Measurements from ENCODE around the gene GSTM2.

GSTM2 gene

DNA sequence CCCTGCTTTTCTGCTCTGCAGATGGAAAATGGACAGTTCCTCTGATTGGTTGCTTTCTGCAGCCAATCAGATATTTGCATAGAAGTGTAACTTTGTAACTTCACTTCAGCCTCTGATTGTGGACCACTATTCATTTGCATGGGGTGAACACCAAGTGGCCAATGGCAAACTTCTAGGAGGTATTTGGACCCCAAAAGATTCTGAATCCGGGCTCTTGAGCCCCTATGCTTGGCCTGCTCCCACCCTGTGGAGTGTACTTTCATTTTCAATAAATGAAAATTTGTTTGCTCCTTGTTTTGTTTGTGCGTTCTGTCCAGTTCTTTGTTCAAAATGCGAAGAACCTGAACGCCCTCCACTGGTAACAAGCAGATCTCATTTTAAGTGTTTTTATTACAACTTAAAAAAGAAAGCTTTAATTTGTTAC lies 18.4 kb upstream of the GSTM2 start:
- TF ChIP-seq, protein P1, sequence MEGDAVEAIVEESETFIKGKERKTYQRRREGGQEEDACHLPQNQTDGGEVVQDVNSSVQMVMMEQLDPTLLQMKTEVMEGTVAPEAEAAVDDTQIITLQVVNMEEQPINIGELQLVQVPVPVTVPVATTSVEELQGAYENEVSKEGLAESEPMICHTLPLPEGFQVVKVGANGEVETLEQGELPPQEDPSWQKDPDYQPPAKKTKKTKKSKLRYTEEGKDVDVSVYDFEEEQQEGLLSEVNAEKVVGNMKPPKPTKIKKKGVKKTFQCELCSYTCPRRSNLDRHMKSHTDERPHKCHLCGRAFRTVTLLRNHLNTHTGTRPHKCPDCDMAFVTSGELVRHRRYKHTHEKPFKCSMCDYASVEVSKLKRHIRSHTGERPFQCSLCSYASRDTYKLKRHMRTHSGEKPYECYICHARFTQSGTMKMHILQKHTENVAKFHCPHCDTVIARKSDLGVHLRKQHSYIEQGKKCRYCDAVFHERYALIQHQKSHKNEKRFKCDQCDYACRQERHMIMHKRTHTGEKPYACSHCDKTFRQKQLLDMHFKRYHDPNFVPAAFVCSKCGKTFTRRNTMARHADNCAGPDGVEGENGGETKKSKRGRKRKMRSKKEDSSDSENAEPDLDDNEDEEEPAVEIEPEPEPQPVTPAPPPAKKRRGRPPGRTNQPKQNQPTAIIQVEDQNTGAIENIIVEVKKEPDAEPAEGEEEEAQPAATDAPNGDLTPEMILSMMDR (IDR thresholded peaks at IDR 0.05; ENCODE audit: low read depth, low read length), result peak; percentile 38
- peak; percentile 65 to 72 for DNase-seq (ENCODE audit: low read depth in 2 of 2)
- H3K4me3 ChIP-seq (replicated peaks in 1 of 2; ENCODE audit: low read depth in 2 of 2, low read length in 2 of 2), result peak overlapping the region in 1 of 2 donors; percentile 16

DNA sequence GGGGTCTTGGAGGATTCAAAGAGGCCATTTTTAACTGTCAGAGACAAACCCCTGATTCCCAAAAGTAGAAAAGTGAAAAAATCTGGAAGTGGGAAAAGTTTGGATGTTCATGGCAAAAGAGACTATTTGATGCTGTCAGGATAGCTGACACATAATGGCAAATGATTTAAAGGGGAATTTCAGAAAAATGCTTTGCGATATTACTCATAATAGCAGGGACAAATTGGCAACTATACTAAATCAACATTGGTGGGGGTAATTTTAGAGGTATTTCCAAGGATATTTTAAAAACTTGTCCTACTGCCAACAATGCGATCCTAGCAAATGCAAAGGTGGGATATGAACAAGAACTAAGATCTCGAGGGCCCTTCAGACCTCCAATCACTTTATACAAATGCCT lies 17.2 kb upstream of the GSTM2 start:
- DNase-seq (ENCODE audit: low read depth in 2 of 2), result peak in 1 of 2 donors; percentile 62
- TF ChIP-seq, protein P1 (IDR thresholded peaks at IDR 0.05; ENCODE audit: low read depth, low read length), result no peak
- H3K4me3 ChIP-seq (replicated peaks in 1 of 2; ENCODE audit: low read depth in 2 of 2, low read length in 2 of 2), result no peak overlapping the region

DNA sequence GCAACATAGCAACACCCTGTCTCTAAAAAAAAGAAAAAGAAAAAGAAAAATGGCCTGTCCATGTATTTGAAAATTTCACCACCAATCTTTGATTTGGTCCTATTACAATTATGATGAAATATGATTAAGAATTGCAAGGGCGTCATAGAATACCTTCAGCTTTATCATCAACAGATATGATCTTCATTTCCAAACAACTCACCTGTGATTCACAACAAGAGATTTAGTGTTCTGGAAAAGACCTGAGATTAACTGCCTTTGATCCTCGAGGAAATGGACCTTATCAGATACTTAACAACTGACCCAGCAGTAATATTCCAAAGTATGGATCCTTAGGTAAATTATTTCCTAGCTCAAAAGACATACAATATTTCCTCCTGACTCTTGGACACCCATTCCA lies 15.5 kb upstream of the GSTM2 start:
- DNase-seq (ENCODE audit: low read depth in 2 of 2), result no peak
- TF ChIP-seq, protein P1 (IDR thresholded peaks at IDR 0.05; ENCODE audit: low read depth, low read length), result no peak

DNA sequence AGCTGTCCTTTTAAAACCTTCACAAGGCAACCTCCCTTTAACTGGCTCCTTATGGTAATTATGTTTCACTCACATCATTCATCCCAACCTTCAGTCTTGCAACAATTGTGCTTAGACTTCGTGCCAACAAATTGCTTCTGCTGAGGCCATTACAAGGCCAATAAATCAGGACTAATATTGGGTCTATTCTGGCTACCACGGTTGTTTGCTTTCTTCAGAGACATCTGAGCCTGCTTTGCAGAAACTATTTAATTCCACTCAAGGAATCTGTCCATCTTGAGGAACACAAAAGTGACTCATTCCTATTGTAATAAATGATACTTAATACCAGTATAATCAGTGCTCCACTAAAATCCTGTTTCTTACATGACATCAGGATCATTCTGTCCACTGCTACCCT lies 14.6 kb upstream of the GSTM2 start:
- TF ChIP-seq, protein P1 (IDR thresholded peaks at IDR 0.05; ENCODE audit: low read depth, low read length), result no peak
- no peak for DNase-seq (ENCODE audit: low read depth in 2 of 2)
- no peak overlapping the region for H3K4me3 ChIP-seq (replicated peaks in 1 of 2; ENCODE audit: low read depth in 2 of 2, low read length in 2 of 2)

More for the DNA sequence above, 15.5 kb upstream of the GSTM2 start:
- no peak overlapping the region for H3K4me3 ChIP-seq (replicated peaks in 1 of 2; ENCODE audit: low read depth in 2 of 2, low read length in 2 of 2)

DNA sequence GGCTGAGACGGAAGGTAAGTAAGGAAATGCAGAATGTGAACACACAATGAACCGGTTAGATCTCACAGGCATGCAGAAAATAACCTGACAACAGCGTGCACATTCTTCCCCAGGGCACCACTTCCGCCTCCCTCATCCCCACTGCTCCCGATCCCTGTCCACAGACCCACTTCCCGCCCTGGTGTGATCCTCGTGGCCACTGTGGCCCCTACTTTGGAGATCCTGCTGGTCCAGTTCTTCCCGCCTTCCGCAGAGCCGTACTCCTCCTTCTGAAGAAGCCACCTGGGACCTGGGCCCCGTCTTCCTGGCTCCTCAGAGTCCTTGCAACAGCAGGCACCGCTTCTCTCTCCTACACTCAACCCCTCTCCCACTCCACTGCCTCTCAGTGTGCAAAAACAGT lies 13.3 kb upstream of the GSTM2 start:
- no peak for DNase-seq (ENCODE audit: low read depth in 2 of 2)
- TF ChIP-seq, protein P1 (IDR thresholded peaks at IDR 0.05; ENCODE audit: low read depth, low read length), result no peak
- no peak overlapping the region for H3K4me3 ChIP-seq (replicated peaks in 1 of 2; ENCODE audit: low read depth in 2 of 2, low read length in 2 of 2)

DNA sequence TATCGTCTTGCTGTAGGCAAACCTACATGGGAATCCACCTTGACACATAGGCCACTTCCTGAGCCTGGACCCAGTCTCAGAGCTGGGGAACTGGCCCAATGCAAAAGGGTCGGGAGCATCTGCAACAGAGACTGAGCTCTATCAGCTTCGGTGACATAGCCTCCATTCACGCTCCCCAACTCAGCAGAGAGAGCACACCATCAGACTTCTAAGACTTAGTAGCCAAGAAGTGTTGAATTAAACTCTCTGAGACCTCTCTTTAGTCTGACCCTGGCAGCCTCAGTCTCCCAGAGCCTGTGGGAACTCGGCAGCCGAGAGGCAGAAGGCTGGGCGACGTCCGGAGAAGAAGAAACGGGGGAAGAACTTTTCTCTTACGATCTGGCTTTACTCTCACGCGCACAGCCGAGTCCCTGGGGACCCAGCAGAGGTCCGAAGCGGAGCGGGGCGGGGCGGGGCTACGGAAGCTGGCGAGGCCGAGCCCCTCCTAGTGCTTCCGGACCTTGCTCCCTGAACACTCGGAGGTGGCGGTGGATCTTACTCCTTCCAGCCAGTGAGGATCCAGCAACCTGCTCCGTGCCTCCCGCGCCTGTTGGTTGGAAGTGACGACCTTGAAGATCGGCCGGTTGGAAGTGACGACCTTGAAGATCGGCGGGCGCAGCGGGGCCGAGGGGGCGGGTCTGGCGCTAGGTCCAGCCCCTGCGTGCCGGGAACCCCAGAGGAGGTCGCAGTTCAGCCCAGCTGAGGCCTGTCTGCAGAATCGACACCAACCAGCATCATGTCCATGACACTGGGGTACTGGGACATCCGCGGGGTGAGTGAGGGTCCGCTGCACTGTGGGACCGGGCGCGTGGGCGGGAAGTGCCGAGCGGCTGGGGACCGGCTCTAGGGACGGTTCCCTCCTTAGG lies 12.0 kb upstream of the GSTM2 start, which contains the start of gene GSTM4:
Gene GSTM4, plus strand, starts transcription at position 485 of the 905 bp plus-strand sequence. Its CDS starts 291 bp downstream, at position 776.
- peak within 1 kb of the TSS; percentile 63 to 79 for H3K4me3 ChIP-seq (replicated peaks in 1 of 2; ENCODE audit: low read depth in 2 of 2, low read length in 2 of 2)
- TF ChIP-seq, protein P1 (IDR thresholded peaks at IDR 0.05; ENCODE audit: low read depth, low read length), result no peak
- peak; percentile 84 to 91 for DNase-seq (ENCODE audit: low read depth in 2 of 2)
